Gastroesophageal sphincter (tissue), 4 donors: ENCODE data around the gene SIPA1L3. TPM values are rescaled to one million over a fixed set of nuclear protein-coding genes. Genes with fewer than 3 reads are reported as not detected.

Experiments
- ATAC-seq: fragments of 150-250 bp; one replicate; pipeline ENCODE4 v1.9.1; 2016; ENCODE audit warnings: mild to moderate bottlenecking, moderate library complexity
- H3K27ac ChIP-seq, 4 donors: fragments of 200-600 bp; sonication (generic) in 3 of 4; 1 replicate in 3 of 4; 2 replicates in 1 of 4; pipeline ENCODE4 v1.5.1; 2016 to 2019
- H3K27me3 ChIP-seq: fragments of 200-600 bp; sonication (generic); one replicate; pipeline ENCODE4 v1.5.1; 2019
- H3K36me3 ChIP-seq, 2 donors: fragments of 200-600 bp; sonication (generic); one replicate each; pipeline ENCODE4 v1.5.1; 2019; ENCODE audit warnings: control low read depth in 1 of 2
- H3K4me1 ChIP-seq, 3 donors: fragments of 200-600 bp; sonication (generic); 1 replicate in 2 of 3; 2 replicates in 1 of 3; pipeline ENCODE4 v1.5.1; 2016 to 2019; ENCODE audit warnings: control low read depth in 2 of 3
- H3K4me3 ChIP-seq, 2 donors: fragments of 200-600 bp; sonication (generic); one replicate each; pipeline ENCODE4 v1.5.1; 2019; ENCODE audit warnings: mild to moderate bottlenecking in 1 of 2, moderate library complexity in 1 of 2
- H3K9me3 ChIP-seq, 3 donors: fragments of 200-600 bp; sonication (generic); one replicate each; pipeline ENCODE4 v1.5.1; 2017 to 2019; ENCODE audit warnings: control low read depth in 2 of 3
- EP300 ChIP-seq: sonication (generic); formaldehyde crosslinking; IDR thresholded peaks from one replicate; pipeline ENCODE4 v1.6.1; 2017; ENCODE audit warnings: antibody characterized with exemption, mild to moderate bottlenecking
- POLR2A ChIP-seq, 2 donors: fragments of 450-650 bp; IDR thresholded peaks; one replicate each; pipeline ENCODE4 v1.6.1; 2017; ENCODE audit warnings: antibody characterized with exemption in 2 of 2, mild to moderate bottlenecking in 2 of 2, moderate library complexity in 1 of 2
- POLR2AphosphoS5 ChIP-seq: sonication (generic); formaldehyde crosslinking; IDR thresholded peaks from one replicate; pipeline ENCODE4 v1.6.1; 2017; ENCODE audit warnings: antibody characterized with exemption
- WGBS, 2 donors: methylation state at CpG; one replicate each; pipeline ENCODE4 v1.1.5; 2018; ENCODE audit warnings: low coverage in 1 of 2; 5-methylcytosine and 5-hydroxymethylcytosine counted together
- total RNA-seq, 4 donors: library from RNA; depleted of rRNA; stranded (reverse); fragments of >200 nt; gene quantifications; one replicate each; pipeline ENCODE4 v1.1.0, GENCODE V29; 2016
- TF ChIP-seq, protein P1 (sequence below), 4 experiments: fragments of 200-600 bp in 2 of 4; fragments of 450-650 bp in 2 of 4; sonication (generic) in 1 of 4; IDR thresholded peaks; one replicate each; pipeline ENCODE4 v1.5.1; 2017 to 2019; ENCODE audit warnings: antibody characterized with exemption in 4 of 4, mild to moderate bottlenecking in 2 of 4, moderate library complexity in 2 of 4

SIPA1L3 gene
- total RNA-seq, 4 donors from 2014 or later = 5.9 to 20.2 (median 11.8) TPM

- peaks cover 0 to under 1% (median 0%) of the 10 kb centered on the region in 3 donors for H3K9me3 ChIP-seq
- no peak overlapping the region for H3K27ac ChIP-seq
- WGBS, 2 donors = 24 to 40% methylated on average over 6 of the region's 7 CpGs
- peaks cover 0 to 12% (median 0%) of the 10 kb centered on the region in 3 donors for H3K4me1 ChIP-seq
- H3K4me3 ChIP-seq = no peak overlapping the region
- ATAC-seq = no peak
- no peaks in the 10 kb centered on the region for H3K36me3 ChIP-seq
- H3K27me3 ChIP-seq = no peaks in the 10 kb centered on the region
- TF ChIP-seq POLR2AphosphoS5 (no peak), POLR2A (IDR thresholded peaks at IDR 0.05) (no peak), EP300 (no peak)
- TF ChIP-seq, protein P1, sequence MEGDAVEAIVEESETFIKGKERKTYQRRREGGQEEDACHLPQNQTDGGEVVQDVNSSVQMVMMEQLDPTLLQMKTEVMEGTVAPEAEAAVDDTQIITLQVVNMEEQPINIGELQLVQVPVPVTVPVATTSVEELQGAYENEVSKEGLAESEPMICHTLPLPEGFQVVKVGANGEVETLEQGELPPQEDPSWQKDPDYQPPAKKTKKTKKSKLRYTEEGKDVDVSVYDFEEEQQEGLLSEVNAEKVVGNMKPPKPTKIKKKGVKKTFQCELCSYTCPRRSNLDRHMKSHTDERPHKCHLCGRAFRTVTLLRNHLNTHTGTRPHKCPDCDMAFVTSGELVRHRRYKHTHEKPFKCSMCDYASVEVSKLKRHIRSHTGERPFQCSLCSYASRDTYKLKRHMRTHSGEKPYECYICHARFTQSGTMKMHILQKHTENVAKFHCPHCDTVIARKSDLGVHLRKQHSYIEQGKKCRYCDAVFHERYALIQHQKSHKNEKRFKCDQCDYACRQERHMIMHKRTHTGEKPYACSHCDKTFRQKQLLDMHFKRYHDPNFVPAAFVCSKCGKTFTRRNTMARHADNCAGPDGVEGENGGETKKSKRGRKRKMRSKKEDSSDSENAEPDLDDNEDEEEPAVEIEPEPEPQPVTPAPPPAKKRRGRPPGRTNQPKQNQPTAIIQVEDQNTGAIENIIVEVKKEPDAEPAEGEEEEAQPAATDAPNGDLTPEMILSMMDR (IDR thresholded peaks at IDR 0.05) = no peak
Observed at GRCh38 chr19:37977992-37978391, 71.0 kb downstream of the SIPA1L3 start.

DNA sequence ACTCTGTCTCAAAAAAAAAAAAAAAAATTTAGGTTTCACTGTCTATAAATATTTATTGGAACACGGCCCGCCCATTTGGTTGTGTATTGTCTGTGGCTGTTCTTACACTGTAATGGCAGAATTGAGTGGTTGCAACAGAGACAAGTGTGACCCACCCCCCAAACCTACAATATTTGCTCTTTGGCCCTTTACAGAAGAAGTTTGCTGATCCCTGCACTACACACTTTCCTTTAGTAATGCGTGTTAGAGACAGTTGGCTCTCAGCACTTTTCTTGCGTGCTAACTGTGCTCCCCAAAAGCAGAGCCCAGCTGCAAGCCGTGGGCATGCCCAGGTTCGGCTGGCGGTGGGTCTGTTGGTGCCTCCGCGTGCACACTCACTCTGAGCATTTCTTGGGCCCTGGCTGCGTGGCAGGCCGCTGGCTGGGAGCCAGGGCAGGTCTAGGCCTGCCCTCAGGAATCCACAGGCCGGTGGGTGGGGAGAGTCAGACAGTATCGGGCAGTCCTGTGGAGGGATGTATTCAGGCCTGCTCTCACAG, 72.6 kb downstream of the SIPA1L3 start:
- Histone ChIP-seq H3K4me3 (no peak overlapping the region), H3K27ac (no peak overlapping the region), H3K4me1 (peaks cover 0 to 12% (median 0%) of the 10 kb centered on the region in 3 donors), H3K27me3 (no peaks in the 10 kb centered on the region), H3K9me3 (no peaks in the 10 kb centered on the region), H3K36me3 (no peaks in the 10 kb centered on the region)
- no peak for ATAC-seq
- no peak for TF ChIP-seq EP300
- TF ChIP-seq POLR2AphosphoS5 = no peak
- TF ChIP-seq, protein P1 (IDR thresholded peaks at IDR 0.05) = no peak
- TF ChIP-seq POLR2A (IDR thresholded peaks at IDR 0.05) = no peak
- WGBS, 2 donors = 83 to 85% methylated on average over 4 to 6 of the region's 13 CpGs

DNA sequence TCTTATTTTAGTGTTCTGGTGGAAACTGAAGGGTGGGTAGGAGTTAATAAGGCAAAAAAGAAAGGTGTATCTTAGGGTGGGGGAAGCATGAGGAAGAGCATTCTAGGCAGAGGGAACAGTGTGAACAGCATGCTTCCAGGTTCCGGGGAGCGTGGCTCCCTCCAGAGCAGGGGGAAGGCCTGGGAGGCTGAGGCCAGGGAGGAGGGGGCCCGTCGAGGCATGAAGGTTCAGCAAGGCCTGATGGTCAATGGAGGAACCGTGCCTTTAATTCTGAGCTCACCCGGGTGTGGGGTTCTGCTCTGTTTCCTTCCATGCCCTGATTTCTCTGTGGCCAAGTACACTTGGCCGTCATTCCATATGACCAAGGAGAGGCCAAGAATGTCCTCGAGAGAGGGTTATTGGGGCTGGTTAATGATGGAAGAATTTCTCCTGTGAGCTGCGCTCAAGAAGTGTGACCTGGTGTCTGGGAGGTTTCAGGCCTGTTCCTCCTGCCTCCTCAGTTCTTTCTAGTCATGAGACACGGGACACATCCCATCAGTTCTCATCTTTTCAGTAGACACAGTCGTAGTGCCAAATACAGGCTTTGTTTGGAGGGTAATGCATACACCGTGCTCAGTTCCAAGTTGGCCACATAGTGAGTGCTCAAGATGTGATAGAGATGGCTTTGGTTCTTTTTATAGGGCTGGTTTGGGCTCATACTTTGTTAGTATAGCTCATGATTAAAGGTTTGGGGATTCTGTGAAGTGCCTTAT, 73.6 kb downstream of the SIPA1L3 start:
- no peak overlapping the region for H3K4me3 ChIP-seq
- H3K9me3 ChIP-seq = no peaks in the 10 kb centered on the region
- peaks cover 0 to 12% (median 0%) of the 10 kb centered on the region in 3 donors for H3K4me1 ChIP-seq
- TF ChIP-seq POLR2A (IDR thresholded peaks at IDR 0.05) (no peak), EP300 (no peak), POLR2AphosphoS5 (no peak)
- TF ChIP-seq, protein P1 (IDR thresholded peaks at IDR 0.05) = no peak
- ATAC-seq = no peak
- H3K27me3 ChIP-seq = no peaks in the 10 kb centered on the region
- 61 to 63% methylated on average over 9 of the region's 12 CpGs for WGBS, 2 donors
- no peaks in the 10 kb centered on the region for H3K36me3 ChIP-seq
- peak overlapping the region in 1 of 4 donors; percentile 13 for H3K27ac ChIP-seq

DNA sequence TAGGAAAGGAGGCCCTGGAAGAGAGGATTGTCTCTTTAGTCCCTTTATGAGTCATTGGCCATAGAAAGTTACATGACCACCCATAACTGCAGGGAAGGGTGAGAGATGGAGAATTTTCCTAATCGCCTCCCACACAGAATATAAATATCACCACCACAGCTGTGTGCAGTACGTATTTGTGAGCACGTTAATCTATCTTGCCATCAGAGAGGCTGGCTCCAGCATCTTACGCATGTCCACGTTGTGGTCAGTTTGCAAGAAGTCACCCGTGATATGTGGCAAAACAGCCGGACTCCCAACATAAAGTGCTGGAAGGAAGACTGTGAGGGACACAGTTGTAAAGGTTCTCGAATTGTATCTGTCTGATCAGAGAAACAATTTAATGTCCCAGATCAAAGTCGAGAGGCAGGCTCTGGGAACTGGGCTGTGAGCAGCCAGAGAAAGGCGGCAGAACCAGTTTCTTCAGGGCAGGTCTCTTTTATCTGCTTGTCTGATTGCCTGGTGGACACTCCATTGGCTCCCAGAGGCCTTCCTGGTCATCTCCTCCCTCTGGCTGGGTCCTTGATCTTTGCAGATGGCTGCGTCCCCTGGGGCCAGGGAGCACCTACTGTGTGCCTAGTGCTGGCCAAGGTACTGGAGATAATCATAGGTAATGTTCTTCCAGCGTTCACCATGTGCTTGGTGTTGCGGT, 74.9 kb downstream of the SIPA1L3 start:
- no peak for TF ChIP-seq POLR2A (IDR thresholded peaks at IDR 0.05)
- no peak for TF ChIP-seq POLR2AphosphoS5
- no peak for TF ChIP-seq EP300
- TF ChIP-seq, protein P1 (IDR thresholded peaks at IDR 0.05) = no peak
- Histone ChIP-seq H3K27me3 (no peaks in the 10 kb centered on the region), H3K36me3 (no peaks in the 10 kb centered on the region), H3K9me3 (no peaks in the 10 kb centered on the region), H3K4me3 (no peak overlapping the region), H3K27ac (no peak overlapping the region), H3K4me1 (peaks cover 0 to 12% (median 0%) of the 10 kb centered on the region in 3 donors)
- 65 to 94% methylated on average over 6 to 8 of the region's 13 CpGs for WGBS, 2 donors
- no peak for ATAC-seq
